ENCODE measurements around the gene KCTD13. TPM values are rescaled to one million over a fixed set of nuclear protein-coding genes. Genes with fewer than 3 reads are reported as not detected.

Gene KCTD13
- total RNA-seq, 2 donors from 2014 or later, result 29.2 to 37.1 TPM

GRCh38 chr16:29868396-29869009 lies 57.5 kb downstream of the KCTD13 start:
- no peak for DNase-seq (ENCODE audit: low spot score)

DNA sequence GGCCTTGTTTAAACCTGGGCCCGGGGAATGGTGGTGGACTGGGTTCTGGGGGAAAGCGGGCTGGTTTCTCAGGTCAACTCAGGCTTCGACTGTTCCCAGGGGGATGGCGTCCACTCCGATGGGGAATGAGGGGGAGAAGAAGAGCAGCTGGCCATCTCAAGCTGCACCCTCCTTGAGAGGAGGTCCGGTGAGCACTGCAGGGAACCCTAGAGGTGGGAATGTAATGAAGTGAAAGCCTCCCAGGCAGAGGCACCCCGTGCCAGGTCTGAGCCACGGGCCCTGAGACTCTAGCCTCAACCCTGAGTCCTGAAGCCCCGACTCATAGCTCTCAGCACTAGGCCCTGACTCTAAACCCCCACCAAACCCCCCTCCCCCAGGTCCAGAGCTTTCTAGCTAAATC lies 61.8 kb downstream of the KCTD13 start:
- DNase-seq (ENCODE audit: low spot score) (no peak), ATAC-seq (ENCODE audit: insufficient number of reproducible peaks, low FRiP score, low read depth) (no peak)
- peaks cover 9 to 33% of the 10 kb centered on the region in 2 donors for H3K4me1 ChIP-seq (ENCODE audit: control insufficient read depth in 1 of 2, low read depth in 2 of 2)
- H3K36me3 ChIP-seq, result peaks cover 6% of the 10 kb centered on the region
- H3K27ac ChIP-seq, result no peak overlapping the region
- no peaks in the 10 kb centered on the region for H3K9me3 ChIP-seq
- H3K27me3 ChIP-seq (replicated peaks; ENCODE audit: insufficient read depth), result no peaks in the 10 kb centered on the region
- TF ChIP-seq, protein P1, sequence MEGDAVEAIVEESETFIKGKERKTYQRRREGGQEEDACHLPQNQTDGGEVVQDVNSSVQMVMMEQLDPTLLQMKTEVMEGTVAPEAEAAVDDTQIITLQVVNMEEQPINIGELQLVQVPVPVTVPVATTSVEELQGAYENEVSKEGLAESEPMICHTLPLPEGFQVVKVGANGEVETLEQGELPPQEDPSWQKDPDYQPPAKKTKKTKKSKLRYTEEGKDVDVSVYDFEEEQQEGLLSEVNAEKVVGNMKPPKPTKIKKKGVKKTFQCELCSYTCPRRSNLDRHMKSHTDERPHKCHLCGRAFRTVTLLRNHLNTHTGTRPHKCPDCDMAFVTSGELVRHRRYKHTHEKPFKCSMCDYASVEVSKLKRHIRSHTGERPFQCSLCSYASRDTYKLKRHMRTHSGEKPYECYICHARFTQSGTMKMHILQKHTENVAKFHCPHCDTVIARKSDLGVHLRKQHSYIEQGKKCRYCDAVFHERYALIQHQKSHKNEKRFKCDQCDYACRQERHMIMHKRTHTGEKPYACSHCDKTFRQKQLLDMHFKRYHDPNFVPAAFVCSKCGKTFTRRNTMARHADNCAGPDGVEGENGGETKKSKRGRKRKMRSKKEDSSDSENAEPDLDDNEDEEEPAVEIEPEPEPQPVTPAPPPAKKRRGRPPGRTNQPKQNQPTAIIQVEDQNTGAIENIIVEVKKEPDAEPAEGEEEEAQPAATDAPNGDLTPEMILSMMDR (IDR thresholded peaks at IDR 0.05), result no peak
- no peak overlapping the region for H3K4me3 ChIP-seq

More at GRCh38 chr16:29868396-29869009, 57.5 kb downstream of the KCTD13 start:
- Histone ChIP-seq H3K9me3 (no peaks in the 10 kb centered on the region), H3K36me3 (no peaks in the 10 kb centered on the region), H3K4me3 (no peak overlapping the region), H3K27ac (no peak overlapping the region), H3K4me1 (ENCODE audit: control insufficient read depth in 1 of 2, low read depth in 2 of 2) (peaks cover 0 to 4% of the 10 kb centered on the region in 2 donors), H3K27me3 (replicated peaks; ENCODE audit: insufficient read depth) (no peaks in the 10 kb centered on the region)
- TF ChIP-seq, protein P1 (IDR thresholded peaks at IDR 0.05), result no peak
- no peak for ATAC-seq (ENCODE audit: insufficient number of reproducible peaks, low FRiP score, low read depth)

GRCh38 chr16:29863669-29863984 lies 62.4 kb downstream of the KCTD13 start:
- H3K27me3 ChIP-seq (replicated peaks; ENCODE audit: insufficient read depth), result no peaks in the 10 kb centered on the region
- TF ChIP-seq, protein P1 (IDR thresholded peaks at IDR 0.05), result no peak
- DNase-seq (ENCODE audit: low spot score), result no peak
- H3K4me1 ChIP-seq (ENCODE audit: control insufficient read depth in 1 of 2, low read depth in 2 of 2), result peaks cover 11 to 38% of the 10 kb centered on the region in 2 donors
- H3K4me3 ChIP-seq, result peak overlapping the region; percentile 99
- peak overlapping the region; percentile 81 to 98 for H3K27ac ChIP-seq
- peaks cover 6% of the 10 kb centered on the region for H3K36me3 ChIP-seq
- no peaks in the 10 kb centered on the region for H3K9me3 ChIP-seq
- ATAC-seq (ENCODE audit: insufficient number of reproducible peaks, low FRiP score, low read depth), result no peak

DNA sequence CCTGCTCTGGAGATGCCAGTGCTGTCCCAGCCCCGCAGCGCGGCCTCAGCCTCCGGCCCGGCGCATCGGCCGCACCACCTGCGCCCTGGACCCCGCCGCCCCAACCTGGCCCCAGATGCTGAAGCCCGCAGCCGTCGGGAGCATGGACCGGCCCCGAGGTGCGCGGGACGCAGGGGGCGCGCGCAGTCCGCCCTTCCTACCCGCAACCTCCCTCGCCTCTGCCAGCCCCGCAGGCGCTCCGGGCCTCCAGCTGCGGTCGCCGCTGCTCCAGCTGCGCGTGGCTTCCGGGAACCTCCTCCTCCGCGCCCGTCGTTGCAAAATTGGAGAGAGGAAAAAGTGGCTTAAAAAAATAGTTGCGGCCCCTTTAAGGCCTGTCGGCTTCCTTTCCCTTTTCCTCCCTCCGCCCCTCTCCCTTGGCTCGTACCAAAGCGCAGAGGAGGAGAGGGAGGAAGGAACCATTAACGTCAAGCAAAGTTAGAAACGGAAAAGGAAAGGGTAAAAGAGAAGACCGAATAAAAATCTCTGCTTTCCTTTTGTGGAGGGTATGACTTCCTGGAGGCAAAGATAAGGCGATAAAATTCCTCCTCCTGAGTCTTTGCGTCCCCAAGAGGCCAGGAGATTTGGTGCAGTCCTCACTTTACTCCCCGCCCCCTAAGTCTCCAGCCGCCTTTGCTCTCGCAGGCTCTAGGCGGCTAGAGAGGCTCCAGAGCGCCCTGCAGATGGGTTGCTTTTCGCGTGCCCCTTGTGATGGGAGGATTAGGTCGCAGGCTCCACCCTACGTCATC lies 63.0 kb downstream of the KCTD13 start, which contains the start of gene CDIPT:
TSS of gene CDIPT (minus strand) at position 343 of the 785 bp plus-strand sequence. CDS start 369 bp downstream, outside the sequence.
- H3K27ac ChIP-seq, result peak within 1 kb of the TSS; percentile 81 to 98
- no peaks in the 10 kb centered on the region for H3K9me3 ChIP-seq
- H3K36me3 ChIP-seq, result peaks cover 6% of the 10 kb centered on the region
- H3K4me3 ChIP-seq, result peak within 1 kb of the TSS; percentile 99
- ATAC-seq (ENCODE audit: insufficient number of reproducible peaks, low FRiP score, low read depth), result peak; percentile 88
- peaks cover 12 to 44% of the 10 kb centered on the region in 2 donors for H3K4me1 ChIP-seq (ENCODE audit: control insufficient read depth in 1 of 2, low read depth in 2 of 2)
- TF ChIP-seq, protein P1 (IDR thresholded peaks at IDR 0.05), result peak; percentile 58
- DNase-seq (ENCODE audit: low spot score), result peak; percentile 84
- H3K27me3 ChIP-seq (replicated peaks; ENCODE audit: insufficient read depth), result no peaks in the 10 kb centered on the region

DNA sequence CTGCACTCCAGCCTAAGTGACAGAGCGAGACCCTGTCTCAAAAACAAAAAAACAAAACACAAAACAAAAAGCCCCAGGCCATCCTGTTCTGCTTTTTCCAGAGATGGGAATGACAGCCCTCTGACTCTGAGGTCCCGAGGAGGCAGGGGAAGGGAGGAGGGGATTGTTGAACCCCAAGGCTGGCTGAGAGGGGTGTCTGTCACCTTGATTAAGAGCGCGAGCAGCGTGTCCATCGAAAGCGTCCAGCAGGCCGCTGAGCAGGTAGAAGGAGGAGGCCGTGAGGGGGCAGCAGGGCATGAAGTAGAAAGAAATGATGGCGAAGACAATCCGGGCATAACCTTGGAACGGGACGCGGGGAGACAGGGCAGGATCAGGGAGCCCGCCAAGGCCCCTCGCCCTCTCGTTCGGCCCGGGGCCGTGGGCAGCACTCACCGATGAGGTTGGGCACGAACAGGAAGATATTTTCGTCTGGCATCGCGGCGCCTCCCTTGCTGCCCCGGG lies 63.6 kb downstream of the KCTD13 start:
- Histone ChIP-seq H3K4me3 (peak overlapping the region; percentile 99), H3K36me3 (peaks cover 6% of the 10 kb centered on the region), H3K27ac (peak overlapping the region; percentile 81 to 98), H3K27me3 (replicated peaks; ENCODE audit: insufficient read depth) (no peaks in the 10 kb centered on the region), H3K9me3 (no peaks in the 10 kb centered on the region), H3K4me1 (ENCODE audit: control insufficient read depth in 1 of 2, low read depth in 2 of 2) (peaks cover 12 to 48% of the 10 kb centered on the region in 2 donors)
- TF ChIP-seq, protein P1 (IDR thresholded peaks at IDR 0.05), result no peak
- DNase-seq (ENCODE audit: low spot score) (no peak), ATAC-seq (ENCODE audit: insufficient number of reproducible peaks, low FRiP score, low read depth) (no peak)

Measured in thoracic aorta (tissue), 2 donors.